Gastroesophageal sphincter (tissue), 3 donors: Measurements from ENCODE around the gene IPO5.

Experiments
- CTCF ChIP-seq, 4 experiments: fragments of 200-600 bp in 2 of 4; fragments of 450-650 bp in 2 of 4; sonication (generic) in 1 of 4; IDR thresholded peaks; one replicate each; pipeline ENCODE4 v1.5.1; 2017 to 2019; ENCODE audit warnings: antibody characterized with exemption in 4 of 4, mild to moderate bottlenecking in 2 of 4, moderate library complexity in 2 of 4
- EP300 ChIP-seq: sonication (generic); formaldehyde crosslinking; IDR thresholded peaks from one replicate; pipeline ENCODE4 v1.6.1; 2017; ENCODE audit warnings: antibody characterized with exemption, mild to moderate bottlenecking
- POLR2A ChIP-seq, 2 donors: fragments of 450-650 bp; IDR thresholded peaks; one replicate each; pipeline ENCODE4 v1.6.1; 2017; ENCODE audit warnings: antibody characterized with exemption in 2 of 2, mild to moderate bottlenecking in 2 of 2, moderate library complexity in 1 of 2

- TF ChIP-seq CTCF (IDR thresholded peaks at IDR 0.05): no peak
- no peak for TF ChIP-seq POLR2A (IDR thresholded peaks at IDR 0.05)
- TF ChIP-seq EP300: no peak
Measured at GRCh38 chr13:98048265-98048664, 94.8 kb downstream of the IPO5 start.
